CD1c-positive myeloid dendritic cell (primary cell): ENCODE results near the gene TGFA.

Source experiments
- DNase-seq: peaks from one replicate; pipeline ENCODE4 v3.0.0-alpha.2; 2016; ENCODE audit errors: extremely low spot score

TGFA gene

GRCh38 chr2:70553584-70554337 is at the start of gene TGFA:
Gene TGFA (minus strand): TSS chr2:70553826. CDS start chr2:70553767, 59 bp downstream.
- DNase-seq = peak; percentile 88

- no peak for DNase-seq
These were observed 49.4 kb upstream of the TGFA start for GRCh38 chr2:70603066-70603465.

- DNase-seq = no peak
These were observed 44.6 kb upstream of the TGFA start for GRCh38 chr2:70598197-70598596.

GRCh38 chr2:70596739-70597138 is 43.1 kb upstream of the TGFA start:
- no peak for DNase-seq

GRCh38 chr2:70596293-70596692 is 42.7 kb upstream of the TGFA start:
- DNase-seq = no peak

GRCh38 chr2:70583091-70583490 is 29.5 kb upstream of the TGFA start:
- no peak for DNase-seq

GRCh38 chr2:70580352-70580751 is 26.7 kb upstream of the TGFA start:
- DNase-seq = peak; percentile 5

- no peak for DNase-seq
These were observed 21.0 kb upstream of the TGFA start for GRCh38 chr2:70574618-70575017.

GRCh38 chr2:70574109-70574508 is 20.5 kb upstream of the TGFA start:
- DNase-seq = peak; percentile 28

- no peak for DNase-seq
These were observed 16.5 kb upstream of the TGFA start for GRCh38 chr2:70570041-70570661.

- DNase-seq = no peak
These were observed 15.9 kb upstream of the TGFA start for GRCh38 chr2:70569559-70569958.

GRCh38 chr2:70566906-70567305 is 13.3 kb upstream of the TGFA start:
- no peak for DNase-seq

GRCh38 chr2:70566464-70566863 is 12.8 kb upstream of the TGFA start:
- DNase-seq = no peak

GRCh38 chr2:70565039-70565731 is 11.6 kb upstream of the TGFA start:
- no peak for DNase-seq

GRCh38 chr2:70561893-70562292 is 8.3 kb upstream of the TGFA start:
- no peak for DNase-seq

GRCh38 chr2:70560442-70560841 is 6.8 kb upstream of the TGFA start:
- DNase-seq = no peak

- DNase-seq = no peak
These were observed 6.4 kb upstream of the TGFA start for GRCh38 chr2:70560040-70560439.

GRCh38 chr2:70558195-70558808 is 4.7 kb upstream of the TGFA start:
- DNase-seq = no peak

GRCh38 chr2:70557171-70557838 is 3.7 kb upstream of the TGFA start:
- no peak for DNase-seq

GRCh38 chr2:70556608-70557007 is 3.0 kb upstream of the TGFA start:
- no peak for DNase-seq

GRCh38 chr2:70554338-70554892 is 789 bp upstream of the TGFA start:
- no peak for DNase-seq

GRCh38 chr2:70553334-70553583 is 367 bp downstream of the TGFA start:
- DNase-seq = no peak
